SIG-M5 treated with dmso at 0.1 percent for 504 hours (cell line): Measurements from ENCODE around the gene UBE2Q1.
A peak's percentile ranks its signal among the peaks of the same experiment; 100 is the strongest.

Experiments
- DNase-seq: peaks from one replicate; lab custom pipeline; 2025; ENCODE audit not compliant: unreplicated experiment; lab: John Stamatoyannopoulos, UW

The UBE2Q1 gene

GRCh38 chr1:154557939-154558719 is at the start of gene UBE2Q1:
Gene UBE2Q1 (minus strand): TSS chr1:154558662. CDS start chr1:154558553, 109 bp downstream.
- DNase-seq: no peak

- peak; percentile 99 for DNase-seq
Observed at GRCh38 chr1:154607609-154608396, 49.3 kb upstream of the UBE2Q1 start, which contains the start of gene ADAR. Gene ADAR (minus strand): TSS chr1:154608186. CDS start chr1:154608006, 180 bp downstream.

GRCh38 chr1:154607106-154607608 is 48.7 kb upstream of the UBE2Q1 start:
- peak; percentile 18 for DNase-seq

- DNase-seq: no peak
Observed at GRCh38 chr1:154605534-154605933, 47.1 kb upstream of the UBE2Q1 start.

GRCh38 chr1:154603317-154603716 is 44.9 kb upstream of the UBE2Q1 start:
- no peak for DNase-seq

- no peak for DNase-seq
Observed at GRCh38 chr1:154599658-154600057, 41.2 kb upstream of the UBE2Q1 start.

GRCh38 chr1:154598871-154599635 is 40.6 kb upstream of the UBE2Q1 start:
- DNase-seq: no peak

GRCh38 chr1:154595621-154596020 is 37.2 kb upstream of the UBE2Q1 start:
- DNase-seq: no peak

- DNase-seq: no peak
Observed at GRCh38 chr1:154594811-154595210, 36.3 kb upstream of the UBE2Q1 start.

GRCh38 chr1:154593390-154593789 is 34.9 kb upstream of the UBE2Q1 start:
- no peak for DNase-seq

GRCh38 chr1:154591206-154591605 is 32.7 kb upstream of the UBE2Q1 start:
- DNase-seq: no peak

GRCh38 chr1:154590756-154591155 is 32.3 kb upstream of the UBE2Q1 start:
- DNase-seq: no peak

- DNase-seq: no peak
Observed at GRCh38 chr1:154589780-154590179, 31.3 kb upstream of the UBE2Q1 start.

- DNase-seq: no peak
Observed at GRCh38 chr1:154586641-154587040, 28.2 kb upstream of the UBE2Q1 start.

GRCh38 chr1:154586231-154586630 is 27.8 kb upstream of the UBE2Q1 start:
- no peak for DNase-seq

GRCh38 chr1:154584267-154584994 is 26.0 kb upstream of the UBE2Q1 start:
- no peak for DNase-seq

- DNase-seq: no peak
Observed at GRCh38 chr1:154583773-154584172, 25.3 kb upstream of the UBE2Q1 start.

- no peak for DNase-seq
Observed at GRCh38 chr1:154582885-154583284, 24.4 kb upstream of the UBE2Q1 start.

GRCh38 chr1:154581766-154582165 is 23.3 kb upstream of the UBE2Q1 start:
- no peak for DNase-seq

GRCh38 chr1:154579374-154579773 is 20.9 kb upstream of the UBE2Q1 start:
- DNase-seq: no peak

GRCh38 chr1:154578058-154578418 is 19.6 kb upstream of the UBE2Q1 start:
- no peak for DNase-seq
